OCI-LY1 (cell line): Measurements from ENCODE around the gene RPL39.

Experiments used
- H2AFZ ChIP-seq: fragments of 200-600 bp; sonication (generic), shearing (Covaris generic); 2 replicates; pipeline ENCODE4 v1.6.0; 2014; ENCODE audit warnings: antibody characterized with exemption, mild to moderate bottlenecking, low read length
- H3F3A ChIP-seq: fragments of 200-600 bp; sonication (generic), shearing (Covaris generic); 2 replicates; pipeline ENCODE4 v1.6.0; 2014; ENCODE audit warnings: mild to moderate bottlenecking, antibody characterized with exemption, low read length, moderate library complexity; ENCODE audit not compliant: insufficient read depth
- H3K27ac ChIP-seq: fragments of 200-600 bp; sonication (generic); 2 replicates; pipeline ENCODE4 v1.5.1; 2014; ENCODE audit warnings: low read length, mixed run types, mild to moderate bottlenecking, low read depth; ENCODE audit not compliant: poor library complexity, severe bottlenecking
- H3K27me3 ChIP-seq: fragments of 200-600 bp; sonication (generic); 2 replicates; pipeline ENCODE4 v1.6.0; 2014; ENCODE audit warnings: antibody characterized with exemption, mild to moderate bottlenecking, low read length, moderate library complexity; ENCODE audit not compliant: insufficient read depth
- H3K36me3 ChIP-seq: fragments of 200-600 bp; sonication (generic); 2 replicates; pipeline ENCODE4 v1.6.1; 2014; ENCODE audit warnings: mild to moderate bottlenecking, antibody characterized with exemption, low read length, moderate library complexity, mixed read lengths; ENCODE audit not compliant: insufficient read depth
- H3K4me1 ChIP-seq: fragments of 200-600 bp; sonication (generic); 2 replicates; pipeline ENCODE4 v1.5.1; 2014; ENCODE audit warnings: mild to moderate bottlenecking, low read length, moderate library complexity; ENCODE audit not compliant: insufficient read depth, severe bottlenecking
- H3K4me2 ChIP-seq: fragments of 200-600 bp; sonication (generic), shearing (Covaris generic); 2 replicates; pipeline ENCODE4 v1.6.1; 2014; ENCODE audit warnings: low read length
- H3K4me3 ChIP-seq: fragments of 200-600 bp; sonication (generic); 2 replicates; pipeline ENCODE4 v1.5.1; 2014; ENCODE audit warnings: low read length, low read depth, mild to moderate bottlenecking, mixed read lengths; ENCODE audit not compliant: poor library complexity, severe bottlenecking
- H3K79me2 ChIP-seq: fragments of 200-600 bp; shearing (Covaris generic); 2 replicates; pipeline ENCODE4 v1.6.1; 2016; ENCODE audit warnings: mixed run types, low read length, mixed read lengths; ENCODE audit not compliant: insufficient read depth
- H3K9ac ChIP-seq: fragments of 200-600 bp; sonication (generic), shearing (Covaris generic); 2 replicates; pipeline ENCODE4 v1.6.1; 2014; ENCODE audit warnings: mild to moderate bottlenecking, low read length, mixed read lengths
- H3K9me2 ChIP-seq: fragments of 200-600 bp; sonication (generic), shearing (Covaris generic); 2 replicates; pipeline ENCODE4 v1.6.1; 2014; ENCODE audit warnings: low read depth, mild to moderate bottlenecking, low read length, mixed read lengths
- H3K9me3 ChIP-seq: fragments of 200-600 bp; shearing (Covaris generic); 2 replicates; pipeline ENCODE4 v1.6.1; 2014; ENCODE audit warnings: low read length, mixed read lengths
- H4K20me1 ChIP-seq: fragments of 200-600 bp; sonication (generic), shearing (Covaris generic); 2 replicates; pipeline ENCODE4 v1.6.0; 2016; ENCODE audit warnings: mild to moderate bottlenecking, low read length; ENCODE audit not compliant: insufficient read depth
- EZH2 ChIP-seq: fragments of 200-600 bp; sonication (generic), shearing (Covaris generic); IDR thresholded peaks from 2 replicates; pipeline ENCODE4 v1.8.0; 2017; ENCODE audit warnings: borderline replicate concordance, mixed run types, mild to moderate bottlenecking, antibody characterized with exemption, low read length, moderate library complexity, mixed read lengths
- TF ChIP-seq, protein P1 (sequence below): fragments of 200-600 bp; sonication (generic), shearing (Covaris generic); IDR thresholded peaks from 2 replicates; pipeline ENCODE4 v1.5.1; 2017; ENCODE audit warnings: mild to moderate bottlenecking, antibody characterized with exemption, low read length, moderate library complexity, mixed read lengths

RPL39 gene

GRCh38 chrX:119760026-119760877 lies 31.2 kb downstream of the RPL39 start:
- Histone ChIP-seq H3K4me1 (peaks cover 76% of the 10 kb centered on the region), H3K9me2 (no peaks in the 10 kb centered on the region), H3K4me3 (peak overlapping the region; percentile 74), H3K27me3 (no peaks in the 10 kb centered on the region), H3K27ac (peak overlapping the region; percentile 93), H3K79me2 (no peaks in the 10 kb centered on the region), H2AFZ (no peak overlapping the region), H3K9ac (peak overlapping the region; percentile 70; the same call in 1 of the 2 replicates), H4K20me1 (no peaks in the 10 kb centered on the region), H3K36me3 (no peaks in the 10 kb centered on the region), H3K4me2 (peak overlapping the region; percentile 84), H3F3A (0 out of 2 replicates have a peak, but pooled peaks cover 6% of the 10 kb centered on the region), H3K9me3 (no peaks in the 10 kb centered on the region)
- TF ChIP-seq EZH2: no peak
- TF ChIP-seq, protein P1, sequence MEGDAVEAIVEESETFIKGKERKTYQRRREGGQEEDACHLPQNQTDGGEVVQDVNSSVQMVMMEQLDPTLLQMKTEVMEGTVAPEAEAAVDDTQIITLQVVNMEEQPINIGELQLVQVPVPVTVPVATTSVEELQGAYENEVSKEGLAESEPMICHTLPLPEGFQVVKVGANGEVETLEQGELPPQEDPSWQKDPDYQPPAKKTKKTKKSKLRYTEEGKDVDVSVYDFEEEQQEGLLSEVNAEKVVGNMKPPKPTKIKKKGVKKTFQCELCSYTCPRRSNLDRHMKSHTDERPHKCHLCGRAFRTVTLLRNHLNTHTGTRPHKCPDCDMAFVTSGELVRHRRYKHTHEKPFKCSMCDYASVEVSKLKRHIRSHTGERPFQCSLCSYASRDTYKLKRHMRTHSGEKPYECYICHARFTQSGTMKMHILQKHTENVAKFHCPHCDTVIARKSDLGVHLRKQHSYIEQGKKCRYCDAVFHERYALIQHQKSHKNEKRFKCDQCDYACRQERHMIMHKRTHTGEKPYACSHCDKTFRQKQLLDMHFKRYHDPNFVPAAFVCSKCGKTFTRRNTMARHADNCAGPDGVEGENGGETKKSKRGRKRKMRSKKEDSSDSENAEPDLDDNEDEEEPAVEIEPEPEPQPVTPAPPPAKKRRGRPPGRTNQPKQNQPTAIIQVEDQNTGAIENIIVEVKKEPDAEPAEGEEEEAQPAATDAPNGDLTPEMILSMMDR: no peak

DNA sequence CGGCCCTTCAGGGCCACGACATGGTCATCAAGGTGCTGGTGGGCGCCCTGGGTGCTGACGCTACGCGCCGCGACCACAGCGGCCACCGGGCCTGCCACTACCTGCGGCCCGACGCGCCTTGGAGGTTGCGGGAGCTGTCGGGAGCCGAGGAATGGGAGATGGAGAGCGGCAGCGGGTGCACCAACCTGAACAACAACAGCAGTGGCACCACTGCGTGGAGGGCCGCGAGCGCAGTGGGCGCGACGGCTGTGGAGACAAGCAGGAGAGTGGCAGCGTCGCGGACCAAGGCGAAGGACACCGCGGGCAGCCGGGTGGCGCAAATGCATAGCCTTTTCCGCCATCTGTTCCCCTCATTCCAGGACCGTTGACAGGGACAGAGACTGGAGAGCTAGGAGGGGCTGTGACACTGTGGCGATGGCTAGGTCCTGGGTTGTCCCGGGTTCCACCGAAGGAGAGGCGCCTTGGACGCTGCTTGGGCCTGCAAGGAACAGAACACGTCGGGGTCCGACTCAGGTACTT lies 32.1 kb downstream of the RPL39 start:
- H4K20me1 ChIP-seq: no peaks in the 10 kb centered on the region
- no peaks in the 10 kb centered on the region for H3K27me3 ChIP-seq
- no peaks in the 10 kb centered on the region for H3K9me3 ChIP-seq
- peak overlapping the region; percentile 70; the same call in 1 of the 2 replicates for H3K9ac ChIP-seq
- no peaks in the 10 kb centered on the region for H3K9me2 ChIP-seq
- no peaks in the 10 kb centered on the region for H3K36me3 ChIP-seq
- H3F3A ChIP-seq: 0 out of 2 replicates have a peak, but pooled peaks cover 6% of the 10 kb centered on the region
- peak overlapping the region; percentile 74 for H3K4me3 ChIP-seq
- TF ChIP-seq, protein P1: no peak
- no peak for TF ChIP-seq EZH2
- H3K4me2 ChIP-seq: peak overlapping the region; percentile 84
- peaks cover 80% of the 10 kb centered on the region for H3K4me1 ChIP-seq
- H3K27ac ChIP-seq: peak overlapping the region; percentile 93
- H3K79me2 ChIP-seq: no peaks in the 10 kb centered on the region
- no peak overlapping the region for H2AFZ ChIP-seq

DNA sequence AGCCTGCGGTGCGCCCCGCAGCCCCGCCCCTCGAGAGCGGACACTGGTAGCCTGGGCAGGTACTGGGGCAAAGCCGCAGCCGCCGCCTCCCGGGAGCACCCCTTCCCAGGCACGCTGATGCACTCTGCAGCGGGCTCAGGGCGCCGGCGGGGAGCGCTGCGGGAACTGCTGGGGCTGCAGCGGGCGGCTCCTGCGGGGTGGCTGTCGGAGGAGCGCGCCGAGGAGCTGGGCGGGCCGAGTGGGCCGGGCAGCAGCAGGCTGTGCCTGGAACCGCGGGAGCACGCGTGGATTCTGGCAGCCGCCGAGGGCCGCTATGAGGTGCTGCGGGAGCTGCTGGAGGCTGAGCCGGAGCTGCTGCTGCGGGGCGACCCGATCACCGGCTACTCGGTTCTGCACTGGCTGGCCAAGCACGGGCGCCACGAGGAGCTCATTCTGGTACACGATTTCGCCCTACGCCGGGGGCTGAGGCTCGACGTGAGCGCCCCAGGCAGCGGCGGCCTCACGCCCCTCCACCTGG lies 32.6 kb downstream of the RPL39 start:
- no peaks in the 10 kb centered on the region for H3K79me2 ChIP-seq
- H2AFZ ChIP-seq: no peak overlapping the region

More for the DNA sequence above, 32.6 kb downstream of the RPL39 start:
- Histone ChIP-seq H3K4me3 (peak overlapping the region; percentile 74), H3K36me3 (no peaks in the 10 kb centered on the region), H3K9me2 (no peaks in the 10 kb centered on the region), H4K20me1 (no peaks in the 10 kb centered on the region), H3K27ac (peak overlapping the region; percentile 99), H3K9me3 (no peaks in the 10 kb centered on the region), H3K4me2 (peak overlapping the region; percentile 84), H3F3A (0 out of 2 replicates have a peak, but pooled peaks cover 6% of the 10 kb centered on the region), H3K4me1 (peaks cover 80% of the 10 kb centered on the region), H3K9ac (peak overlapping the region; percentile 70), H3K27me3 (no peaks in the 10 kb centered on the region)
- TF ChIP-seq EZH2: no peak
- TF ChIP-seq, protein P1: no peak
